Measurements from ENCODE around the gene ATG5. TPM values are rescaled to one million over a fixed set of nuclear protein-coding genes. Genes with fewer than 3 reads are reported as not detected.
"Not testable (repeated sequence)": the region's sequence is repeated elsewhere in the genome, so short reads cannot be mapped to it uniquely, and the experiment has no call there.

The ATG5 gene
- total RNA-seq, 2 donors from 2014 or later: 28.4 to 30.1 TPM

GRCh38 chr6:106273087-106273486 lies 52.5 kb downstream of the ATG5 start:
- Histone ChIP-seq H3K4me1 (ENCODE audit: control insufficient read depth in 1 of 2, low read depth in 2 of 2) (peaks cover 0 to 30% of the 10 kb centered on the region in 2 donors), H3K9me3 (no peaks in the 10 kb centered on the region), H3K4me3 (no peak overlapping the region), H3K27me3 (replicated peaks; ENCODE audit: insufficient read depth) (no peaks in the 10 kb centered on the region), H3K36me3 (no peaks in the 10 kb centered on the region), H3K27ac (no peak overlapping the region)
- no peak for TF ChIP-seq CTCF (IDR thresholded peaks at IDR 0.05)
- DNase-seq (ENCODE audit: low spot score): no peak
- ATAC-seq (ENCODE audit: insufficient number of reproducible peaks, low FRiP score, low read depth): no peak

GRCh38 chr6:106272287-106272686 lies 53.3 kb downstream of the ATG5 start:
- DNase-seq (ENCODE audit: low spot score) (no peak), ATAC-seq (ENCODE audit: insufficient number of reproducible peaks, low FRiP score, low read depth) (no peak)
- Histone ChIP-seq H3K27me3 (replicated peaks; ENCODE audit: insufficient read depth) (no peaks in the 10 kb centered on the region), H3K4me1 (ENCODE audit: control insufficient read depth in 1 of 2, low read depth in 2 of 2) (peaks cover 0 to 30% of the 10 kb centered on the region in 2 donors), H3K4me3 (no peak overlapping the region), H3K27ac (no peak overlapping the region), H3K9me3 (no peaks in the 10 kb centered on the region), H3K36me3 (no peaks in the 10 kb centered on the region)
- no peak for TF ChIP-seq CTCF (IDR thresholded peaks at IDR 0.05)

- no peak overlapping the region for H3K4me3 ChIP-seq
- H3K4me1 ChIP-seq (ENCODE audit: control insufficient read depth in 1 of 2, low read depth in 2 of 2): peaks cover 0 to 26% of the 10 kb centered on the region in 2 donors
- no peaks in the 10 kb centered on the region for H3K36me3 ChIP-seq
- H3K27me3 ChIP-seq (replicated peaks; ENCODE audit: insufficient read depth): no peaks in the 10 kb centered on the region
- ATAC-seq (ENCODE audit: insufficient number of reproducible peaks, low FRiP score, low read depth): no peak
- H3K9me3 ChIP-seq: no peaks in the 10 kb centered on the region
- H3K27ac ChIP-seq: no peak overlapping the region
- TF ChIP-seq CTCF (IDR thresholded peaks at IDR 0.05): no peak
- DNase-seq (ENCODE audit: low spot score): no peak
These were observed 55.1 kb downstream of the ATG5 start for GRCh38 chr6:106270414-106270813.

GRCh38 chr6:106269268-106269919 lies 56.2 kb downstream of the ATG5 start:
- H3K4me3 ChIP-seq; H3K36me3 ChIP-seq; DNase-seq (ENCODE audit: low spot score); ATAC-seq (ENCODE audit: insufficient number of reproducible peaks, low FRiP score, low read depth); H3K27me3 ChIP-seq (replicated peaks; ENCODE audit: insufficient read depth); H3K9me3 ChIP-seq; H3K27ac ChIP-seq: not testable (repeated sequence)
- H3K4me1 ChIP-seq (ENCODE audit: control insufficient read depth in 1 of 2, low read depth in 2 of 2): peaks cover 0 to 17% of the 10 kb centered on the region in 2 donors

- H3K36me3 ChIP-seq; H3K4me3 ChIP-seq; H3K4me1 ChIP-seq (ENCODE audit: control insufficient read depth in 1 of 2, low read depth in 2 of 2); DNase-seq (ENCODE audit: low spot score); H3K27me3 ChIP-seq (replicated peaks; ENCODE audit: insufficient read depth); H3K9me3 ChIP-seq; H3K27ac ChIP-seq; ATAC-seq (ENCODE audit: insufficient number of reproducible peaks, low FRiP score, low read depth): not testable (repeated sequence)
These were observed 57.1 kb downstream of the ATG5 start for GRCh38 chr6:106268500-106268899.

- not testable (repeated sequence) for H3K4me1 ChIP-seq (ENCODE audit: control insufficient read depth in 1 of 2, low read depth in 2 of 2); DNase-seq (ENCODE audit: low spot score); H3K9me3 ChIP-seq; H3K36me3 ChIP-seq; H3K27ac ChIP-seq; H3K4me3 ChIP-seq; ATAC-seq (ENCODE audit: insufficient number of reproducible peaks, low FRiP score, low read depth); H3K27me3 ChIP-seq (replicated peaks; ENCODE audit: insufficient read depth)
These were observed 61.1 kb downstream of the ATG5 start for GRCh38 chr6:106264433-106264832.

DNA sequence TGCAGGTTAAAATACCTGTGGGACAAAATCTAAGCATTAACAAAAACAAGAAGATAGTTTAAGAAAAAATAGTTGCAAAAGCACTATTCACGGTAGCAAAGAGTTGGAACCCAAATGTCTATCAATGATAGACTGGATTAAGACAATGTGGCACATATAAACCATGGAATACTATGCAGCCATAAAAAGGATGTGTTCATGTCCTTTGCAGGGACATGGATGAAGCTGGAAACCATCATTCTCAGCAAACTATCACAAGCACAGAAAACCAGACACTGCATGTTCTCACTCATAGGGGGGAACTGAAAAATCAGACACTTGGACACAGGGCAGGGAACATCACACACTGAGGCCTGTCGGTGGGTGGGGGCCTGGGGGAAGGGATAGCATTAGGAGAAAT lies 65.8 kb downstream of the ATG5 start:
- not testable (repeated sequence) for ATAC-seq (ENCODE audit: insufficient number of reproducible peaks, low FRiP score, low read depth); H3K4me3 ChIP-seq; H3K4me1 ChIP-seq (ENCODE audit: control insufficient read depth in 1 of 2, low read depth in 2 of 2); DNase-seq (ENCODE audit: low spot score); H3K36me3 ChIP-seq; H3K9me3 ChIP-seq; H3K27ac ChIP-seq; H3K27me3 ChIP-seq (replicated peaks; ENCODE audit: insufficient read depth)
